ENCODE results near the gene CATSPERE.
"Not testable (repeated sequence)": the region's sequence is repeated elsewhere in the genome, so short reads cannot be mapped to it uniquely, and the experiment has no call there.

Gene CATSPERE

DNA sequence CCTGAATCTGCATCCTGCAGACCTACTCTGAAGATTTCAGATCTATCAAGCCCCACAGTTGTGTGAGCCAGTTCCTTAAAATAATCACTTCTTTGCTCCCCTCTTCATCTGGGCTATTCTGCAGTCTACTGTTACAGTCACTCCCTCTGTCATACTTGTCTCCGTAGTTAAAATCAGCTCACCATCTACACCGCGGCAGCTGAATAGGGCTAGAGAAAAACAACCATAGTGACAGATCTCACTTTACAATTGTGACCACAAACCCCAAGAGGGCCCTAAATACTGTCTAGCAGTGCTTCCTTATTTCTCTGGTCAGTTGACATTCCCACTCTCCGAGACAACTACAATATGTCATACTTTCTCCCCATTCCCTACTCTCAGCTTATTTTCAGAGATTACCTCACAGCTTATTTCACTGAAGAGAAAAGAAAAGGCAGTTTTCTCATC, 204.7 kb downstream of the CATSPERE start:
- DNase-seq = peak; percentile 67 to 84 (median 73)

DNA sequence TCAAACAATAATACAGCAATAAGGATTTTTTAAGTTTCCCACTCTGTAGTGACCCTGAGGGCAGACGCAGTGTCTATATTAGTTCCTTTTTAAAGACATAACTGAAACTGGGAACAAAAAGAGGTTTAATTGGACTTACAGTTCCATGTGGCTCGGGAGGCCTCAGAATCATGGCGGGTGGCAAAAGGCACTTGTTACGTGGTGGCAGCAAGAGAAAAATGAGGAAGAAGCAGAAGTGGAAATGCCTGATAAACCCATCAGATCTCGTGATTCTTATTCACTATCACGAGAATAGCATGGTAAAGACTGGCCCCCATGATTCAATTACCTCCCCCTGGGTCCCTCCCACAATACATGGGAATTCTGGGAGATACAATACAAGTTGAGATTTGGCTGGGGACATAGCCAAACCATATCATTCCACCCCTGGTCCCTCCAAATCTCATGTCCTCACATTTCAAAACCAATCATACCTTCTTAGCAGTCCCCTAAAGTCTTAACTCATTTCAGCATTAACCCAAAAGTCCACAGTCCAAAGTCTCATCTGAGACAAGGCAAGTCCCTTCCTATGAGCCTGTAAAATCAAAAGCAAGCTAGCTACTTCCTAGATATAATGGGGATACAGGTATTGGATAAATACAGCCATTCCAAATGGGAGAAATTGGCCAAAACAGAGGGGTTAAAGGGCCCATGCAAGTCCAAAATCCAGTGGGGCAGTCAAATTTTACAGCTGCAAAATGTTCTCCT, 205.8 kb downstream of the CATSPERE start:
- DNase-seq = peak; percentile 58 to 70 (median 68)

DNA sequence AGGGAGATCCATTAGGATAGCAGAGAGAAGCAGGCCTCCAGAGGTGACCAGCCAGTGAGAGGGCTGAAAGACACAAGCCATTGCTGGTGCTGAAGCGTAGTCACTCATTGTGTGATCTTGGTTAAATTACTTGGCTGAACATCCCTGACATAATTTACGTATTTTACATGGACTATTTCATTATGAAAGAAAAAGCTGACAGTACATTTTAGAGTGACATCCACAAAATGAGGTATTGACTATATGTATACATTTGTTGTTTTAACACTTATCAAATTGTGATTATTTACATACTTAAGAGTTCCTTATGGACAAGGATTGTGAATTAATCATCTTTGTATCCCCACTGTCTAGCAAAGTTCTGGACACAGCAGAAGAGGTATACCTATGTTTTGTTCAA, 206.7 kb downstream of the CATSPERE start:
- no peak for DNase-seq

DNA sequence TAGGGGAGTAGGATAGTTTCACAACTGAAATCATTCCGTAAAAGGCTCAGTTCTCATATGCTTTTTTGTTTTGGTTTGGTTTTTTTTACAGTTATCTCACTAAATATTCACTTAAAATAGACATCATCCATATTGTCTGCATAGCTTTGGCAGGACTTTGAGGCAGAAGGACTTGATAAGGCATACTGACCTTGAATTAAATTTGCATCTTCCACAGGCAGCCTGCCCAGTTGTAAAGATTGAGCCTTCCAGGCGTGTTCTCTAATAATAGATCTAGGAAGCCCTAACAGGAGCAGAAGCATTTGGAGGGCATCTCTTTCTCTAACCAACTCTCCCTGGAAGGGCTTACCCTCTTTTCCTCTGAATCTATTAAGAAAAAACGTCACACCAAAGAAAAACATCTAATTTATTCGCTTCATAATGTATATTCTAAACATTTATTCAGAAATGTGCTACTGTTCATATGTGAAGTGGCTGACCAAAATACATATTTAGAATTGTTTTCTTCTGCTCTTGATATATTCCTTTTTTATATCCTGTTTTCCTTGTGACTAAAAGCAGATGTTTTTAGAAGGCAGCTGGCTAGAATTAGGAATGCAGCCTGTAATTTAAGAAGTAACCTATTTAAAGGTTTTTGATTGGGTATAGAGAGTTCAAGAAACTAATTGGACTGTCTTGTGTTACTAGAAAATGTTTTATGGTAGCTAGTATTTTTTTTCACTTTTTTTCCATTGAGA, 212.0 kb downstream of the CATSPERE start:
- DNase-seq = no peak

DNA sequence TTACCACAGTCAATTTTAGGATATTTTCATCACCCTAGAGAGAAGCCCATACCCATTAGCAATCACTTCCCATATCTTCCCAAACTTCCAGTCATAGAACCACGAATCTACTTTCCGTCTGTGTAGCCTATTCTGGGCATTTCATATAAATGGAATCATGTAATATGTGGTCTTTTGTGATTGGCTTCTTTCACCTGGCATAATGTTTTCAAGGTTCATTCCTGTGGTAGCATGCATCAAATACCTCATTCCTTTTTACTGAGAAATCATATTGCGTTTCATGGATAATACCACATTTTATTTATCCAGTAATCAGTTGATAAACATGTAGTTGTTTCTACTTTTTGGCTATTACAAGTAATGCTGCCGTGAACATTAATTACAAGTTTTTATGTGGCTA, 213.4 kb downstream of the CATSPERE start:
- DNase-seq = no peak

DNA sequence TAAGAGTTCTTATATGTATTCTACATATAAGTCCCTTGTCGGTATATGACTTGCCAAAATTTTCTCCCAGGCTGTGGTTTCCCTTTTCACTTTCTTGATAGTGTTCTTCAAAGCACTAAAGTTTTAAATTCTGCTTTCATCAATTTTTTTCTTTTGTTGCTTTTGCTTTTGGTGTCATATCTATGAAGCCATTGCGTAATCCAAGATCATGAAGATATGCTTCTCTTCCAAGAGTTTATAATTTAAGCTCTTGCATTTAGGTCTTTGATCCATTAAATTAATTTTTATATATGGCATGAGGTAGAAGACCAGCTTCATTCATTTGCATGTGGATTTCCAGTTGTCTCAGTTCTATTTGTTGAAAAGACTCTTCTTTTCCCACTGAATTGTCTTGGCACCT, 214.1 kb downstream of the CATSPERE start:
- DNase-seq = peak in 1 of 4 experiments; percentile 14

DNA sequence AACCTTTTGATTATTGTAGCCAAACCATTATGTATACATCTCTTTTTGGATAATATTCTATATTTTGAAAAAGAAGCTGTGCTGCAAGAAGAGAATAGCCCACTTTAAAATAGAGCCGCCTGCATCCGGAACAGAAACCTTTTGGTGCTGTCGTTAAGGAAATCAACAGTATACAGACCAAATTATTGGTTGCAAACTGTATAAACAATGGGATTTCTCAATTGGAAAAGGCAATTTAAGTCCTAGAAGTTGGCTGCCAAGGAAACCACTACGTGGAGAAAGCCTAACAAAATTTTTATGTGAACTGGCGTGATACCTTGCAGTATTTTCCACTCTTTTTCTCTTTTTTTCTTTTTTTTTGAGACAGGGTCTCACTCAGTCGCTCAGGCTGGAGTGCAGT, 217.6 kb downstream of the CATSPERE start:
- no peak for DNase-seq

DNA sequence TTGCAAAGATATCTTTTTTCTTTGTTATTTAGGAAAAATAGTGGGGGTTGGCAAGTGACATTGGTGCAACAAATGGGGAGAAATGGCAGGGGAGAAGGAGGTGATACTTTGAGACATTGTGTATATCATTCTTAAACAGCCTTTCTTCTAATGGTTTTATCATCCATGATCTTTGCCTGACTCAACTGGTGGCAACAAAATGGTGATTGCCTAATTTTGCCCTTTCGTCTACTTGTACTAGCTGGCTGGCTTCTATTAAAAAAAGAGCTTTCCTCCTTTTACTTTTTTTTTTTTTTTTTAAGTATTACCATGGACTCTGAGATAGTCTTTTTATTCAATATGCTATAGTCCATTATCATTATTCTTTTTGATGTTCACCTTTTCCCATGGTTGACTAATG, 219.6 kb downstream of the CATSPERE start:
- DNase-seq = no peak

DNA sequence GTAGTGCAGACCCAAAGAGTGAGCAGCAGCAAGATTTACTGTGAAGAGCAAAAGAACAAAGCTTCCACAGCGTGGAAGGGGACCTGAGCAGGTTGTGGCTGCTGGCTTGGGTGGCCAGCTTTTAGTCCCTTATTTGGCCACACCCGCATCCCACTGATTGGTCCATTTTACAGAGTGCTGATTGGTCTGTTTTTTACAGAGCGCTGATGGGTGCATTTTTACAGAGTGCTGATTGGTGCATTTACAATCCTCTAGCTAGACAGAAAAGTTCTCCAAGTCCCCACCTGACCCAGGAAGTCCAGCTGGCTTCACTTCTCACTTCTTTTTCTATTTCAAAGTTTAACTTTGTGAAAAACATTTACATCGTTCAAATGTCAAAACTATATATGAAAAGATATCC, 221.0 kb downstream of the CATSPERE start:
- DNase-seq = not testable (repeated sequence)
